Adrenal gland (tissue), 5 donors: ENCODE results near the gene PREB.

Source experiments
- POLR2A ChIP-seq, 2 donors: fragments of 450-650 bp; IDR thresholded peaks; one replicate each; pipeline ENCODE4 v1.6.1; 2017; ENCODE audit warnings: antibody characterized with exemption in 2 of 2, mild to moderate bottlenecking in 2 of 2, moderate library complexity in 1 of 2
- TF ChIP-seq, protein P1 (sequence below), 6 experiments: fragments of 450-650 bp in 4 of 6; fragments of 200-600 bp in 2 of 6; sonication (generic) in 1 of 6; IDR thresholded peaks; 1 replicate in 5 of 6; 2 replicates in 1 of 6; pipeline versions ENCODE4 v1.5.1 to v1.8.0; 2016 to 2021; ENCODE audit warnings: antibody characterized with exemption in 6 of 6, mild to moderate bottlenecking in 2 of 6, moderate library complexity in 1 of 6
- donor health status: DM: no; HTN: no; CAD: no.

DNA sequence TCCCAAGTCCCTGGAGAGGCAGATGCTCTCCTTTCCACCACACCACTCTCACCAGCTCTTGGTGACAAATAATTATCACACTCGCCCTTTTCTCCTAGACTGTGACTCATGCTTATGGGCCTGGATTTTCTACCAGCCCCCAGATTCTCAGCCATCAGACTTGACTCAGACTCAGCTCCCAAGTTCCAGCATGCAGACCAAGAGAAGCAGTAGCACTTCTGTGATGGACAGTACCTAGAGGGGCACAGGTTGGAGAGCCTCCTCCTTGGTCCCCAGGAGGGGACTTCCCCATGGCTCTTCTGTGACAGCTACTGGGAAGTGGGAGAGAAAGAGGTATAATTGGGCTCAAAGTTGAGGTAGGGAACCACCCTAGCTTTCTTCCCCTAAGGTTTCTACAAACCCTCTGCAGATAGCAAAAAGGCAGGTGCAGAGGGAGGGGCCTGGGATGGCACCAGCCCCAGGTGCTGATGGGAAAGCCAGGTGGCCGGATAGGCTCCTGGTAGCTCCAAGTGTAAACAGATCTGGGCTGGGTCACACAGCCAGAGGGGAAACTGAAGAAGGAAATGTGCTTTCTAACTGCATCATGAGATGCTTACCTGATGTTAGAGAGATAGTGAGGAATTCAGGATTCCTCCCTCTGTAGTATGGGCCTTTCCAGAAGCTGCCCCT lies 18.5 kb upstream of the PREB start:
- TF ChIP-seq, protein P1, sequence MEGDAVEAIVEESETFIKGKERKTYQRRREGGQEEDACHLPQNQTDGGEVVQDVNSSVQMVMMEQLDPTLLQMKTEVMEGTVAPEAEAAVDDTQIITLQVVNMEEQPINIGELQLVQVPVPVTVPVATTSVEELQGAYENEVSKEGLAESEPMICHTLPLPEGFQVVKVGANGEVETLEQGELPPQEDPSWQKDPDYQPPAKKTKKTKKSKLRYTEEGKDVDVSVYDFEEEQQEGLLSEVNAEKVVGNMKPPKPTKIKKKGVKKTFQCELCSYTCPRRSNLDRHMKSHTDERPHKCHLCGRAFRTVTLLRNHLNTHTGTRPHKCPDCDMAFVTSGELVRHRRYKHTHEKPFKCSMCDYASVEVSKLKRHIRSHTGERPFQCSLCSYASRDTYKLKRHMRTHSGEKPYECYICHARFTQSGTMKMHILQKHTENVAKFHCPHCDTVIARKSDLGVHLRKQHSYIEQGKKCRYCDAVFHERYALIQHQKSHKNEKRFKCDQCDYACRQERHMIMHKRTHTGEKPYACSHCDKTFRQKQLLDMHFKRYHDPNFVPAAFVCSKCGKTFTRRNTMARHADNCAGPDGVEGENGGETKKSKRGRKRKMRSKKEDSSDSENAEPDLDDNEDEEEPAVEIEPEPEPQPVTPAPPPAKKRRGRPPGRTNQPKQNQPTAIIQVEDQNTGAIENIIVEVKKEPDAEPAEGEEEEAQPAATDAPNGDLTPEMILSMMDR (IDR thresholded peaks at IDR 0.05), result no peak
- no peak for TF ChIP-seq POLR2A (IDR thresholded peaks at IDR 0.05)
